ENCODE data around the gene PTPRN2. TPM values are rescaled to one million over a fixed set of nuclear protein-coding genes. Genes with fewer than 3 reads are reported as not detected.

PTPRN2 gene
- total and polyA plus RNA-seq, 4 experiments from 2014 or later, result 1.7 to 2.6 (median 1.9) TPM

- Histone ChIP-seq H3K4me3 (ENCODE audit: low read length in 2 of 2) (no peak overlapping the region), H3K4me1 (ENCODE audit: insufficient read depth, low read length) (no peaks in the 10 kb centered on the region), H3K36me3 (ENCODE audit: insufficient read depth, low read length) (no peaks in the 10 kb centered on the region), H3K9me3 (ENCODE audit: control insufficient read depth in 1 of 2, low read length in 2 of 2) (no peaks in the 10 kb centered on the region), H3K27ac (ENCODE audit: low read depth, low read length) (no peak overlapping the region), H3K27me3 (ENCODE audit: insufficient read depth, low read length) (no peaks in the 10 kb centered on the region)
- Mint-ChIP-seq H3K36me3 (no peaks in the 10 kb centered on the region), H3K27ac (no peak overlapping the region), H3K27me3 (peaks cover 12 to 18% of the 10 kb centered on the region in 2 donors), H3K9me3 (peaks cover 0 to 2% (median 0%) of the 10 kb centered on the region in 8 donors), H3K4me3 (no peak overlapping the region), H3K4me1 (no peaks in the 10 kb centered on the region)
- no peak for DNase-seq
- CTCF ChIA-PET (ENCODE audit: partially characterized antibody), result no interaction called here
- POLR2A ChIA-PET (ENCODE audit: partially characterized antibody), result no interaction called here
- intact Hi-C loops (cut with micrococcal nuclease), result no loop called here
These were observed 115.9 kb downstream of the PTPRN2 start for GRCh38 chr7:158471716-158472115.

- no peak overlapping the region for H3K4me3 Mint-ChIP-seq
- Histone ChIP-seq H3K9me3 (ENCODE audit: control insufficient read depth in 1 of 2, low read length in 2 of 2) (no peaks in the 10 kb centered on the region), H3K27me3 (ENCODE audit: insufficient read depth, low read length) (no peaks in the 10 kb centered on the region), H3K27ac (ENCODE audit: low read depth, low read length) (no peak overlapping the region), H3K4me1 (ENCODE audit: insufficient read depth, low read length) (no peaks in the 10 kb centered on the region), H3K36me3 (ENCODE audit: insufficient read depth, low read length) (no peaks in the 10 kb centered on the region), H3K4me3 (ENCODE audit: low read length in 2 of 2) (no peak overlapping the region)
- H3K9me3 Mint-ChIP-seq, result peaks cover 0 to 3% (median 0%) of the 10 kb centered on the region in 8 donors
- H3K27ac Mint-ChIP-seq, result no peak overlapping the region
- H3K4me1 Mint-ChIP-seq, result no peaks in the 10 kb centered on the region
- no peak for DNase-seq
- peaks cover 12 to 16% of the 10 kb centered on the region in 2 donors for H3K27me3 Mint-ChIP-seq
- intact Hi-C loops (cut with micrococcal nuclease), result no loop called here
- ChIA-PET POLR2A (ENCODE audit: partially characterized antibody) (no interaction called here), CTCF (ENCODE audit: partially characterized antibody) (no interaction called here)
- no peaks in the 10 kb centered on the region for H3K36me3 Mint-ChIP-seq
These were observed 117.3 kb downstream of the PTPRN2 start for GRCh38 chr7:158470336-158470735.

GRCh38 chr7:158469396-158470051, 118.1 kb downstream of the PTPRN2 start:
- CTCF ChIA-PET (ENCODE audit: partially characterized antibody), result no interaction called here

GRCh38 chr7:158468700-158469296, 118.8 kb downstream of the PTPRN2 start:
- H3K27ac ChIP-seq (ENCODE audit: low read depth, low read length), result no peak overlapping the region
- H3K4me1 ChIP-seq (ENCODE audit: insufficient read depth, low read length), result no peaks in the 10 kb centered on the region
- peaks cover 12 to 16% of the 10 kb centered on the region in 2 donors for H3K27me3 Mint-ChIP-seq
- H3K4me3 ChIP-seq (ENCODE audit: low read length in 2 of 2), result no peak overlapping the region
- no peaks in the 10 kb centered on the region for H3K9me3 ChIP-seq (ENCODE audit: control insufficient read depth in 1 of 2, low read length in 2 of 2)
- intact Hi-C loops (cut with micrococcal nuclease), result no loop called here
- DNase-seq, result no peak
- H3K4me1 Mint-ChIP-seq, result no peaks in the 10 kb centered on the region
- H3K27ac Mint-ChIP-seq, result no peak overlapping the region
- peaks cover 0 to 6% (median 2%) of the 10 kb centered on the region in 8 donors for H3K9me3 Mint-ChIP-seq
- no peaks in the 10 kb centered on the region for H3K27me3 ChIP-seq (ENCODE audit: insufficient read depth, low read length)
- CTCF ChIA-PET (ENCODE audit: partially characterized antibody), result interaction anchor here (0.5 kb wide), 1 partner anchor 171 kb away, joined by 3 read pairs; no protein-coding TSS in a partner anchor
- POLR2A ChIA-PET (ENCODE audit: partially characterized antibody), result no interaction called here
- H3K36me3 ChIP-seq (ENCODE audit: insufficient read depth, low read length), result no peaks in the 10 kb centered on the region
- H3K4me3 Mint-ChIP-seq, result no peak overlapping the region
- H3K36me3 Mint-ChIP-seq, result no peaks in the 10 kb centered on the region

More at GRCh38 chr7:158469396-158470051, 118.1 kb downstream of the PTPRN2 start:
- intact Hi-C loops (cut with micrococcal nuclease), result no loop called here
- Histone ChIP-seq H3K27me3 (ENCODE audit: insufficient read depth, low read length) (no peaks in the 10 kb centered on the region), H3K4me3 (ENCODE audit: low read length in 2 of 2) (no peak overlapping the region), H3K27ac (ENCODE audit: low read depth, low read length) (no peak overlapping the region), H3K36me3 (ENCODE audit: insufficient read depth, low read length) (no peaks in the 10 kb centered on the region), H3K4me1 (ENCODE audit: insufficient read depth, low read length) (no peaks in the 10 kb centered on the region), H3K9me3 (ENCODE audit: control insufficient read depth in 1 of 2, low read length in 2 of 2) (no peaks in the 10 kb centered on the region)
- DNase-seq, result no peak
- no peaks in the 10 kb centered on the region for H3K4me1 Mint-ChIP-seq
- H3K27me3 Mint-ChIP-seq, result peaks cover 12 to 16% of the 10 kb centered on the region in 2 donors
- no peak overlapping the region for H3K4me3 Mint-ChIP-seq
- H3K27ac Mint-ChIP-seq, result no peak overlapping the region
- no peaks in the 10 kb centered on the region for H3K36me3 Mint-ChIP-seq
- H3K9me3 Mint-ChIP-seq, result peaks cover 0 to 5% (median 2%) of the 10 kb centered on the region in 8 donors
- POLR2A ChIA-PET (ENCODE audit: partially characterized antibody), result no interaction called here

GRCh38 chr7:158468181-158468580, 119.4 kb downstream of the PTPRN2 start:
- ChIA-PET POLR2A (ENCODE audit: partially characterized antibody) (no interaction called here), CTCF (ENCODE audit: partially characterized antibody) (interaction anchor here (0.5 kb wide), 1 partner anchor 172 kb away, joined by 3 read pairs; no protein-coding TSS in a partner anchor)
- Mint-ChIP-seq H3K9me3 (peaks cover 0 to 10% (median 3%) of the 10 kb centered on the region in 8 donors), H3K27me3 (peaks cover 12 to 16% of the 10 kb centered on the region in 2 donors), H3K4me1 (peaks cover 0 to under 1% (median 0%) of the 10 kb centered on the region in 4 donors), H3K36me3 (no peaks in the 10 kb centered on the region), H3K27ac (no peak overlapping the region), H3K4me3 (no peak overlapping the region)
- Histone ChIP-seq H3K27ac (ENCODE audit: low read depth, low read length) (no peak overlapping the region), H3K9me3 (ENCODE audit: control insufficient read depth in 1 of 2, low read length in 2 of 2) (no peaks in the 10 kb centered on the region), H3K4me1 (ENCODE audit: insufficient read depth, low read length) (no peaks in the 10 kb centered on the region), H3K27me3 (ENCODE audit: insufficient read depth, low read length) (no peaks in the 10 kb centered on the region), H3K36me3 (ENCODE audit: insufficient read depth, low read length) (no peaks in the 10 kb centered on the region), H3K4me3 (ENCODE audit: low read length in 2 of 2) (no peak overlapping the region)
- intact Hi-C loops (cut with micrococcal nuclease), result no loop called here
- DNase-seq, result no peak

GRCh38 chr7:158467562-158467961, 120.1 kb downstream of the PTPRN2 start:
- no peaks in the 10 kb centered on the region for H3K36me3 ChIP-seq (ENCODE audit: insufficient read depth, low read length)
- H3K4me3 Mint-ChIP-seq, result no peak overlapping the region
- H3K4me1 ChIP-seq (ENCODE audit: insufficient read depth, low read length), result no peaks in the 10 kb centered on the region
- H3K4me3 ChIP-seq (ENCODE audit: low read length in 2 of 2), result no peak overlapping the region
- peaks cover 12 to 16% of the 10 kb centered on the region in 2 donors for H3K27me3 Mint-ChIP-seq
- H3K9me3 ChIP-seq (ENCODE audit: control insufficient read depth in 1 of 2, low read length in 2 of 2), result no peaks in the 10 kb centered on the region
- intact Hi-C loops (cut with micrococcal nuclease), result no loop called here
- H3K4me1 Mint-ChIP-seq, result peaks cover 0 to 2% (median 0%) of the 10 kb centered on the region in 4 donors
- H3K27ac ChIP-seq (ENCODE audit: low read depth, low read length), result no peak overlapping the region
- ChIA-PET CTCF (ENCODE audit: partially characterized antibody) (no interaction called here), POLR2A (ENCODE audit: partially characterized antibody) (no interaction called here)
- peaks cover 0 to 10% (median 4%) of the 10 kb centered on the region in 8 donors for H3K9me3 Mint-ChIP-seq
- no peaks in the 10 kb centered on the region for H3K27me3 ChIP-seq (ENCODE audit: insufficient read depth, low read length)
- H3K27ac Mint-ChIP-seq, result no peak overlapping the region
- no peaks in the 10 kb centered on the region for H3K36me3 Mint-ChIP-seq
- no peak for DNase-seq

GRCh38 chr7:158463317-158463716, 124.3 kb downstream of the PTPRN2 start:
- H3K9me3 ChIP-seq (ENCODE audit: control insufficient read depth in 1 of 2, low read length in 2 of 2), result no peaks in the 10 kb centered on the region
- ChIA-PET POLR2A (ENCODE audit: partially characterized antibody) (no interaction called here), CTCF (ENCODE audit: partially characterized antibody) (no interaction called here)
- Mint-ChIP-seq H3K27me3 (peaks cover 0 to 2% of the 10 kb centered on the region in 2 donors), H3K36me3 (no peaks in the 10 kb centered on the region), H3K4me3 (no peak overlapping the region), H3K27ac (no peak overlapping the region), H3K4me1 (peaks cover 0 to 2% (median 0%) of the 10 kb centered on the region in 4 donors), H3K9me3 (peaks cover 0 to 10% (median 5%) of the 10 kb centered on the region in 8 donors)
- H3K4me3 ChIP-seq (ENCODE audit: low read length in 2 of 2), result no peak overlapping the region
- DNase-seq, result no peak
- no peak overlapping the region for H3K27ac ChIP-seq (ENCODE audit: low read depth, low read length)
- H3K4me1 ChIP-seq (ENCODE audit: insufficient read depth, low read length), result no peaks in the 10 kb centered on the region
- H3K27me3 ChIP-seq (ENCODE audit: insufficient read depth, low read length), result no peaks in the 10 kb centered on the region
- no peaks in the 10 kb centered on the region for H3K36me3 ChIP-seq (ENCODE audit: insufficient read depth, low read length)
- intact Hi-C loops (cut with micrococcal nuclease), result no loop called here

All from CD4-positive, alpha-beta memory T cell (primary cell).